Osteocyte (in vitro differentiated cells): Measurements from ENCODE around the gene ZDHHC3. TPM values are rescaled to one million over a fixed set of nuclear protein-coding genes. Genes with fewer than 3 reads are reported as not detected.

ENCODE experiments used
- DNase-seq: peaks from one replicate; pipeline ENCODE4 v3.0.0; 2021; ENCODE audit warnings: mixed read lengths; ENCODE audit not compliant: unreplicated experiment; ENCODE audit errors: extremely low spot score
- H3K27ac Mint-ChIP-seq: one replicate; pipeline ENCODE4 v1.8.0; 2021; ENCODE audit warnings: mild to moderate bottlenecking, mixed read lengths; ENCODE audit not compliant: unreplicated experiment
- H3K27me3 Mint-ChIP-seq: one replicate; pipeline ENCODE4 v1.8.0; 2021; ENCODE audit warnings: mixed read lengths; ENCODE audit not compliant: unreplicated experiment
- H3K36me3 Mint-ChIP-seq: one replicate; pipeline ENCODE4 v1.8.0; 2021; ENCODE audit warnings: mixed read lengths; ENCODE audit not compliant: unreplicated experiment
- H3K4me1 Mint-ChIP-seq: one replicate; pipeline ENCODE4 v1.8.0; 2021; ENCODE audit warnings: mixed read lengths; ENCODE audit not compliant: unreplicated experiment
- H3K4me3 Mint-ChIP-seq: one replicate; pipeline ENCODE4 v1.8.0; 2021; ENCODE audit warnings: mild to moderate bottlenecking, moderate library complexity, mixed read lengths; ENCODE audit not compliant: unreplicated experiment
- H3K9me3 Mint-ChIP-seq: one replicate; pipeline ENCODE4 v1.8.0; 2021; ENCODE audit warnings: mixed read lengths; ENCODE audit not compliant: unreplicated experiment
- total RNA-seq: library from RNA; stranded (reverse); gene quantifications from 2 replicates; pipeline ENCODE4 v1.2.1, GENCODE V29; 2021
- TF ChIP-seq, protein P1 (sequence below): fragments of 200-600 bp; sonication (generic); IDR thresholded peaks from 2 replicates; pipeline ENCODE4 v1.5.0; 2021; ENCODE audit warnings: antibody characterized with exemption, mild to moderate bottlenecking, moderate library complexity

ZDHHC3 gene
- total RNA-seq, 1 donor from 2014 or later, result 96.6 TPM

DNA sequence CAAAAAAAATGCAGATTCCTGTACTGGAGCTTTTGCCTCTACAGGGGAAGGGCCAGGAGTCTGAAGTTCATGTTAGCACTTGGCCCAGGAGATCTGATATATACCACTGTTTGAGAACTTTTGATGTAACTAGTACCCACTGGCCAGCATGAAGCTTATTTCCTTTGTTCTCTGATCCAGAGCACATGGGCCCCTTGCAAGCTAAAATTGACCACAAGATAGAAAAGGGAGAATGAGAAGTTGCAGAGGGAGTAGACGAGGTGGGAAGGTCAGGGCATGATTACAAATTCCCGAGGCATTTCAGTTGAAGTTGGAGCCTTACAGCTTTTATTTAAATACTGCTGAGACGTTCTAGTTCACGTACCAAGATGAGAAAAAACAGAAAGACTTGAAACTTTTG lies 73.3 kb downstream of the ZDHHC3 start:
- no peak for DNase-seq

DNA sequence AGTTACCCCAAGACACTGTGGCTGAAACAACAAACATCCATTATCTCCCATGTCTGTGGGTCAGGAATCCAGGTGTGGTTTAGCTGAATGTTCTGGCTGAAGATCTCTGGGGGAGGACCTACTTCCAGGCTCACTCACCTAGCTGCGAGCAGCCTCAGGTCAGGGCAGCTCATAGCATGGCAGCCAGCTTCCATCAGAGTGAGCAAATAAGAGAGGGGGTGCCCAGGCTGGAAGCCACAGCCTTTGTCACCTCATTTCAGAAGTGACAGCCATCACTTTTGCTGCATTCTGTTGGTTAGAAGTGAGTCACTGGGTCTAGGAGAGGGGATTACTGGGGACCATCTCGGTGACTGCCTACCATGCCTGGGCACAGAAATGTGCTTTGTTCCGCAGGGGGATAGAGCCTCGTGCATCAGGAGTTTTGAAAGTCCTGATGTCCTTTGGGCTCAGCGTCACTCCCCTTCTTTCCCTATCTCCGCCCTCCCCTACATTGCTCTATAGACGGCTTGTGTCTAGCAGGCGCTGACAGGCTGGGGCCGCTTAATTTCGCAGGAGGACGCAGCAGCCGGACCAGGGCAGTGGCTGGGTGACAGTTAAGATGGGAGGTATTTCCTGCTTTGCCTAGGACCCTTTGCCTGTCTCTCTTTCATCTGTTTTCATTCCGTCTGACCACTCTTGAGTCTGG lies 76.1 kb downstream of the ZDHHC3 start:
- no peaks in the 10 kb centered on the region for H3K9me3 Mint-ChIP-seq
- H3K4me1 Mint-ChIP-seq, result peaks cover 15% of the 10 kb centered on the region
- no peak overlapping the region for H3K27ac Mint-ChIP-seq
- DNase-seq, result no peak
- H3K36me3 Mint-ChIP-seq, result no peaks in the 10 kb centered on the region
- no peaks in the 10 kb centered on the region for H3K27me3 Mint-ChIP-seq
- TF ChIP-seq, protein P1, sequence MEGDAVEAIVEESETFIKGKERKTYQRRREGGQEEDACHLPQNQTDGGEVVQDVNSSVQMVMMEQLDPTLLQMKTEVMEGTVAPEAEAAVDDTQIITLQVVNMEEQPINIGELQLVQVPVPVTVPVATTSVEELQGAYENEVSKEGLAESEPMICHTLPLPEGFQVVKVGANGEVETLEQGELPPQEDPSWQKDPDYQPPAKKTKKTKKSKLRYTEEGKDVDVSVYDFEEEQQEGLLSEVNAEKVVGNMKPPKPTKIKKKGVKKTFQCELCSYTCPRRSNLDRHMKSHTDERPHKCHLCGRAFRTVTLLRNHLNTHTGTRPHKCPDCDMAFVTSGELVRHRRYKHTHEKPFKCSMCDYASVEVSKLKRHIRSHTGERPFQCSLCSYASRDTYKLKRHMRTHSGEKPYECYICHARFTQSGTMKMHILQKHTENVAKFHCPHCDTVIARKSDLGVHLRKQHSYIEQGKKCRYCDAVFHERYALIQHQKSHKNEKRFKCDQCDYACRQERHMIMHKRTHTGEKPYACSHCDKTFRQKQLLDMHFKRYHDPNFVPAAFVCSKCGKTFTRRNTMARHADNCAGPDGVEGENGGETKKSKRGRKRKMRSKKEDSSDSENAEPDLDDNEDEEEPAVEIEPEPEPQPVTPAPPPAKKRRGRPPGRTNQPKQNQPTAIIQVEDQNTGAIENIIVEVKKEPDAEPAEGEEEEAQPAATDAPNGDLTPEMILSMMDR, result no peak
- no peak overlapping the region for H3K4me3 Mint-ChIP-seq

More for the DNA sequence above, 73.3 kb downstream of the ZDHHC3 start:
- H3K27ac Mint-ChIP-seq, result no peak overlapping the region
- H3K27me3 Mint-ChIP-seq, result no peaks in the 10 kb centered on the region
- no peaks in the 10 kb centered on the region for H3K9me3 Mint-ChIP-seq
- peaks cover 14% of the 10 kb centered on the region for H3K4me1 Mint-ChIP-seq
- TF ChIP-seq, protein P1, result no peak
- H3K4me3 Mint-ChIP-seq, result no peak overlapping the region
- no peaks in the 10 kb centered on the region for H3K36me3 Mint-ChIP-seq

DNA sequence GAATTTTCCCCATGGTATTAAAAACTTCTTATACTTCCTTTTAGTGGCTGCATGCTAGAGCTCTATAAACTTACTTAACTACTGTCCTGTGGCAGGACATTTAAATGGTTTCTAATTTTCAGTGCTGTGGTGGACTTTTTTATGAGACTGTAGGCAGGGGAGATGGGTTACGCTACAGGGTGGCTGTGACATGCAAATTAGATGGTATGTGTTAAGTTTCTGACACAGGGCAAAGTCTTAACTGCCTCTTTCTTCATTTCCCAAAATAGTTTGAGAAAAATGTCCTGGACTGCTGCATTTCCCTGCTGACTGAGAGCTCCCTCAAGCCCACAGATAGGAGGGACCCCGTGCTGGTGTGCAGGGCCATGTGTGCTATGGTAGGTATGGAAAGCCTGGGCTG lies 79.5 kb downstream of the ZDHHC3 start:
- DNase-seq, result no peak

DNA sequence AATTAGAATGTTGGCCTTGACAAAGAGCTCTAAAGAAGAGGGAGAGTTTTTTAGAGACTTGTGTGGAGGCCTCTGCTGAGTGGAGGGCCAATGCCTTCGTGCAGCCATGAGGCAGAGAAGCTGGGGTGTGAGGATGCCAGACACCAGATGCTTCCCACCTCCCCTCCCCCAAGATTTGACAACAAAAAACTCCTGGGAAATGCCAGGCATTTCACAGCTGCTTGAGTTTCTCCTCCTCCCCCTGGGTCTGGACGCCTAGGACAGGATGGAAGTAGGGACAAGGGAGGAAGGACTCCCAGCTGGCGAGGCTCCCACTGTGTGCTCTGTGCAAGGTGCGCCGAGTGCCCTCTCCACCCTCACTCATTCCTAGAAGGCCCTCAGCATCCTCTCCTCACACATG lies 81.5 kb downstream of the ZDHHC3 start:
- TF ChIP-seq, protein P1, result no peak
- H3K36me3 Mint-ChIP-seq, result no peaks in the 10 kb centered on the region
- no peak for DNase-seq
- no peak overlapping the region for H3K4me3 Mint-ChIP-seq
- no peaks in the 10 kb centered on the region for H3K9me3 Mint-ChIP-seq
- H3K4me1 Mint-ChIP-seq, result peaks cover 31% of the 10 kb centered on the region
- no peaks in the 10 kb centered on the region for H3K27me3 Mint-ChIP-seq
- no peak overlapping the region for H3K27ac Mint-ChIP-seq

More for the DNA sequence above, 79.5 kb downstream of the ZDHHC3 start:
- TF ChIP-seq, protein P1, result no peak
- Mint-ChIP-seq H3K36me3 (no peaks in the 10 kb centered on the region), H3K4me1 (peaks cover 31% of the 10 kb centered on the region), H3K9me3 (no peaks in the 10 kb centered on the region), H3K27me3 (no peaks in the 10 kb centered on the region), H3K27ac (no peak overlapping the region), H3K4me3 (no peak overlapping the region)

DNA sequence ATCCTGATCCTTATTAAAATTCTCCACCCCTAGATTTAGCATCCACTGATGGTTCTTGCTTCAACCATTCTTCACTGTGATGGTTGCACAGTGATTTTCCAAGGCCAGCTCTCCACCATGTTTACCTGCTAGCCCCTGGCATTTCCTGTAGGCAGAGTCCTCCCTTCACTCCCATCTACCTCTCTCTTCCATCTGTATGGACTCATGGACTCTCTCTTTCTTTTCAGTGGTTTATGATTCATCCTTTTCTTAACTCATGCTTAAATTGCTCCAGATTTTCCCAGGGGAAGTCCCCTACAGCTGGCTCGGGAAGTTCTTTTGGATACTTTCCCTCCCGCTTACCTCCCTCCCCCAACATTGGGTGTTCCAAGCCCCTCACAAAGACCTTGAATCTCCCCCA lies 82.9 kb downstream of the ZDHHC3 start:
- TF ChIP-seq, protein P1, result no peak
- no peaks in the 10 kb centered on the region for H3K9me3 Mint-ChIP-seq
- H3K36me3 Mint-ChIP-seq, result no peaks in the 10 kb centered on the region
- peak overlapping the region; percentile 19 for H3K27ac Mint-ChIP-seq
- DNase-seq, result no peak
- H3K4me1 Mint-ChIP-seq, result peaks cover 31% of the 10 kb centered on the region
- no peaks in the 10 kb centered on the region for H3K27me3 Mint-ChIP-seq
- H3K4me3 Mint-ChIP-seq, result no peak overlapping the region
